GM19397 (cell line): ENCODE measurements around the gene IRX2.

ENCODE experiments used
- ATAC-seq: cut with Tn5 transposase; IDR thresholded peaks from one replicate; pipeline ENCODE4 v1.9.1; 2021; ENCODE audit warnings: mild to moderate bottlenecking, moderate library complexity; ENCODE audit not compliant: unreplicated experiment

Gene IRX2

GRCh38 chr5:2721385-2722138 is 29.9 kb downstream of the IRX2 start:
- no peak for ATAC-seq

DNA sequence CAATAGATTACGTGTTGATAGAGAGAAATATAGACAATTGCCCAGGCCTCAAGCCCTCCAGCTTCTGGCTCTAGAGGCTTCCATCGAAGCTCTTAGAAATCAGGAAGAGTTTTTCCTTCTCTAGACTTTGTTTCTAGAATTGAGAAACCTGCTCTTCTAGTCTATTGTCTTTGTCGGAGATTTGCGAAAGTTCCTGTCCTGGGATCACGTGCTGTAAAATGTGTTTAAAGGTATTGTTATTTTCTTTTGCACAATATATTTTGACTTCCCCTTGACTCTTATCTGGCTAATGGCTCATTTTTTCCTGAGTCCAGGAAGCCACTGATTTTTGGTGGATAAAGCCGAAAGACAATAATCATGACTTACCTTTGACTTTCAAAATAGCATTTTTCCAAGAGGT is 32.1 kb downstream of the IRX2 start:
- ATAC-seq = no peak

- no peak for ATAC-seq
These were observed 33.4 kb downstream of the IRX2 start for GRCh38 chr5:2718115-2718514.

- no peak for ATAC-seq
These were observed 35.6 kb downstream of the IRX2 start for GRCh38 chr5:2715856-2716255.

GRCh38 chr5:2714805-2715204 is 36.7 kb downstream of the IRX2 start:
- ATAC-seq = no peak

DNA sequence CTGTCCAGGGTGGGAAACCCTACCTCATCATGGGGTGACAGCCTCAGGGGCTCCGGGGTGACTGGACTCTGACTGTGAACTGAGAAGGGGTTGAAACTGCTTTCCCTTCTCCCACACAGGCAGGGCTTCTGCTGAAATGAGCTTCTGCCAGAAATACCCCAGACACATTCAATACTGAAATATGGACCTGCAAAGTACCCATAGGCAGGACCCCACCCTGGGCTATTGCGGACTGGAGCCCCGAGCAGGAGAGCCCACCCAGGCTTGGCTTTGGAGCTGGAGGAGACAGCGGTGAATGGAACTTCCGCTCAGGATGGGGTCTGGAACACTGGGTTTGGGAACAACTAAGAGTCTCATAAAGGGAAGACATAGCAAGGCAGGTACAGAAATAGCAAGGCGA is 37.5 kb downstream of the IRX2 start:
- ATAC-seq = no peak

- ATAC-seq = no peak
These were observed 39.7 kb downstream of the IRX2 start for GRCh38 chr5:2711446-2712425.

GRCh38 chr5:2710910-2711309 is 40.6 kb downstream of the IRX2 start:
- no peak for ATAC-seq

DNA sequence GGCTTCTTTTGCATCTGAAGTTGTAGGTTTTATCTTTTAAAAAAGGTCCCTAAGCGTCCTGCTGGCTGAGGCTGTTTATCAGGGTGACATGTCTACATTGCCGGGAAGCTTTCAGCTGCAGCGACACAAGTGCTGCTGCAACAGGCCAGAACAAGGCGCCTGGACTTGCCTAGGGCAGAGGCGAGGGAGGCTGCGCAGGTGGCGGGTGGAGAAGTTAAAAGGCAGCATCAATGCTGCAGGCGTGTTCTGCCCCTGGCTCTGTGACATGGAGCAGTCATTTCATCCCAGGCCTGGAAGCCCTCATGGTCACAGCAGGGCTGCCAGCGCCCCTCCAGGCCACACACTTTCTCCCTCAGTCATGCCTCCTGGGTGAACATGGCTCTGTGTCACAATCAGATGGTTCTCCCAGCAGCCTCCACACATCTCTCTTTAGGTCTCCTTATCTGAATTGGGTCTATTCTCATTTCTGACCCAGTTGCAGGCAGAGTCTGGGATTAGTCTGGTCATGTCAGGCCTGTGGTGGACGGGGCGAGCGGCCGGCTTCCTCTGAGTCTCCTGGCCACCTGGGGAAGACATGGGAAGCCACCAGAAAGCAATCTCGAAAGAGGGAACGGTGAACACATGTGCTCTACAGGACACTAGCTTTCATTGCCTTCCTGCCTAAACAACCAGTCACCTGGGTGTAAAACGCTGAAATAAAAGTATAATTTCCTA is 41.3 kb downstream of the IRX2 start:
- ATAC-seq = no peak

DNA sequence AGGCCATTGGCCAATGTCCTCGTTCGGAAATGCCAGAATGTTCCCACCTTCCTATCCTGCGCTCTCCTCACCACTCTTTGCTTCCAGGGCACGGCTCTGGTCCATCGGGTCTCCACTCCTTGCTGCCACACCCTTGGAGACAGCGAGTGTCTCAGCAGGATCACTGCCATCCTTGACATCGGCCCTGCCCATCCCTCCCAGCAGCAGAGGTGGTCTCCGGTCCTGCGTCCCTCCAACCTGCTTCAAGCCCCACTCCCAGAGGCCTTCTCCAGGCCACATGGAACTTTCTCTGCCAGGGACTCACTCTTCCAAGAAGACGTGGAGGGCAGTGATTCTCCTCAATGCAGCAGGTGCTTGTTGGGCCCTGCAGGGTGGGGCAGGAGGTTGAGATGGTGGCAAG is 42.7 kb downstream of the IRX2 start:
- no peak for ATAC-seq

DNA sequence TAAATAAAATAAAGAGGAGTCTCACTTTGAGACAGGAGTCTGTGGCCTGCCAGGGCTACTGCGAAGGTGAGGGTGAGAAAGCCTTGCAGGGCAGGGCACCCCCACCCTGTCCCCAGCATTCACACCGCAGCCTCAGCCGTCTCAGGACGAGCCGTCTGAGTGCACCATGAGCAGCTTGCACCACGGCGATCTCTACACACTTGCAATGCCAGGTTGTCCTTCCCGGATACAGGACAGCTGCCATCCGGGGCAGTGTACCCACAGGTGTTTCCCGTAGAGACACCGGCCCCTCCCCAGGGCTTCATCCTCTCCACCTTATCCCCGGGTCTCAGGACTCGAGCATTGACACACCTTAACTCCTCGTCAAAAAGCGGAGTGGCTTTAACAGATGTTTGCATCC is 43.3 kb downstream of the IRX2 start:
- ATAC-seq = no peak

DNA sequence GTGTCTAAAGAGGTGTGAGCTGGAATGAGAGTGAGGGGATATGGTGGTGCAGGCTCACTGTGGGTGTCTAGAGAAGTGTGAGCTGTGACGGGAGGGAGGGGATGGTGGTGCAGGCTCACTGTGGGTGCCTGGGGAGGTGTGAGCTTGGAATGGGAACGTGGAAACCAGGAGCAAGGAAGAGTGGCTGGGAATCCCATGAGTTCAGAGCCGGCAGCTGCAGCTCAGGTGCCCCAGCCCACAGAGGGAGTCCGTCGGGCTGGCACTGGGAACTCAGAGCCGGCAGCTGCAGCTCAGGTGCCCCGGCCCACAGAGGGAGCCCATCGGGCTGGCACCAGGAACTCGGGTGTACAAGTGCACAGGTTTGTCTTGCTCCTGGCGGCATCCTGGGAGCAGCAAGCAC is 45.6 kb downstream of the IRX2 start:
- no peak for ATAC-seq

GRCh38 chr5:2704806-2705645 is 46.5 kb downstream of the IRX2 start:
- no peak for ATAC-seq

- ATAC-seq = no peak
These were observed 47.4 kb downstream of the IRX2 start for GRCh38 chr5:2704111-2704510.

GRCh38 chr5:2703615-2704014 is 47.9 kb downstream of the IRX2 start:
- ATAC-seq = no peak

DNA sequence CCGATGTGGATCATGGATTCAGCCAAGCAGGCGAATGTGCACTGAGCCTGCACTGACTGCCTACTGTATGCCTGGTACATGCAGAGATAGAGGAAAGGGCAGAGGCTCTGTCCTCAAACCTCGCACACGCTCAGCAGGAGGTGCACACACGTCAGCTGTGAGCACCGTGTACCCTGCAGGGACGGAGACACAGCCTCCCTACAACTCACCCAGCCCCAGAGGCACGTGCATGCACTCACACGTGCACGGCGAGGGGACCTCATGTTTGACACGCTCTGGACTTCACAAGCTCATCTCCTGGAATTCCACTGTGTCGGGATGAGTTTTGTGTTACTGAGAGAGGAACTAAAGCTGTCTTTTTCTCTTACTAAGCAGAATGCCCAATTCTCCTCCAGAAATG is 48.4 kb downstream of the IRX2 start:
- no peak for ATAC-seq

DNA sequence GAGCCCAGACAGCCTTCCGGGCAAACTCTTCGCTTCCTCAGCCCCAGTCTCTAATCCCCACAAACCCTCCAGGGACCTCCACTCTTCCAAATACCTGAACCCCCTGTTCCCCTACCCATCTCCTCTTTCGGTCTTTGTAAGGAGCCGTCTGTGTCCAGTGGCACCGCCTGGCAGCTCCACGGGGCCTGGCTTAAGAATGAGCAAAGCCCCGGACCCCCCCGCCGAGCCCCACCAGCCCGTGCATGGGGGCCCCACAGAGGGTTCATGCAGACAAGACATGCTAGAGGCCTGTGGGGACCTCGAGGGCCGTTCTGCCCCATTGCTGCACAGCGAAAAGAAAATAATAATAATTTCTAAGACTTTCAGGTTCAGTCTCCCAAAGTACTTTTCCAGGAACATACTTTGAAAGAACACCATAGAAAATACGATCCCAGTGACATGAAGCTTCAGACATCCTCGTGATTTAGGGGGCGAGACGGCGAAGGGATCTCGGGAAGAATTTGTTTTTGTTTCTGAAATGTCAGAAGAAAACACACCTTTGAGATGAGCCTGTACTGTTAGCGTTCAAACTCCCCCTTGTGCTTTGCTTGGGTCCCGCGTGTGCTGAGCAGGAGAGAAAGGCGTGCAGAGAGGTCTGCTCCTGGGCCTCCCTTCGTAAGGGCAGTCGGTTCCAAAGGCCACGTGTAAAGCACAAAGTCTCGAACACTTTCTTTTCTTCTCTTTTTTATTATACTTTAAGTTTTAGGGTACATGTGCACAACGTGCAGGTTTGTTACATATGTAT is 49.2 kb downstream of the IRX2 start:
- no peak for ATAC-seq

DNA sequence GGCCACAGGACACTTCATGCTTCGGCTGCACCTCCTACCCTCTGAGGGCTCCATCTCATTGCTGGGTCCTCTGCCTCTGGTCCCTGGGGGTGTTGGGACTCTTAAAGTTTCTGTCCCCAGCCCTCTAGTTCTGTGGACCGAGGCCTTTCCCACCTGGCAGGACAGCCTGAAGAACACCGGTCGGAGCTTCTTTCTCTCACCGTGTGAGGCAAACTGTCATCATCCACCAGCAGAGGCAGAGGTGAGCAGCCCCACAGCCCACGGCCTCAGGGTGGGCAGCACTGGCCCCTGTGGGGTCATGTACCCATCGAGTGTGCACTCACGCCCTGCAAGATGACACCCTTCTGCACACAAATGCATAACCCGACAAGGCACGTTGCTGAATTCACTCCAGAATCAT is 49.9 kb downstream of the IRX2 start:
- ATAC-seq = no peak

- ATAC-seq = no peak
These were observed 50.6 kb downstream of the IRX2 start for GRCh38 chr5:2700876-2701275.

DNA sequence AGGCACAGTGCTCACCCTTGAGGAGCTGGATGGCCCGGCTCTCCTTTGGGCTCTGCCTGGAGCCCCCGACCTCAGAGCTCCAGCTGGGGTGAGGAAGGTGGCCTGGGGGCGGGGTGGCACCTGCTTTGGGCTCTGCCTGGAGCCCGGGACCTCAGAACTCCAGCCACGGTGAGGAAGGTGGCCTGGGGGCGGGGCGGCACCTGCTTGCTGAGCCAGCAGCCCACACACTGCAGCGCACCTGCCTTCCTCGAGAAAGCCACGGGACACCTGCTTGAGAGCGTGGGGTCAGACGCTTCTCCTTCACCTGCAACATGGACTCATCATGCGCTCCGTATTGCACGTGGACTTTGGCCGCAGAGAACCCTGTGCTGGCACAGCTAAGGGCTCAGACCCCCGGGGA is 51.8 kb downstream of the IRX2 start:
- ATAC-seq = no peak
